HEK293T (cell line): Measurements from ENCODE around the gene SLC1A4.
"Not testable (repeated sequence)": the region's sequence is repeated elsewhere in the genome, so short reads cannot be mapped to it uniquely, and the experiment has no call there.

Experiments
- CTCF ChIA-PET: fragments of 350-600 bp; formaldehyde crosslinking; extraction: SDS; loops from one replicate; lab custom pipeline; 2021; ENCODE audit warnings: antibody characterized with exemption, inconsistent platforms; lab: Yijun Ruan, JAX
- POLR2A ChIA-PET: fragments of 350-600 bp; formaldehyde crosslinking; extraction: SDS; loops from one replicate; lab custom pipeline; 2020; ENCODE audit warnings: antibody characterized with exemption, inconsistent platforms; lab: Yijun Ruan, JAX
- DNase-seq: peaks from one replicate; pipeline ENCODE4 v3.0.0; 2012; ENCODE audit warnings: mixed read lengths; ENCODE audit errors: extremely low spot score
- ARNT ChIP-seq: fragments of 450-650 bp; IDR thresholded peaks from 2 replicates; pipeline ENCODE4 v1.6.1; 2017; ENCODE audit warnings: mild to moderate bottlenecking
- BHLHE40 ChIP-seq: fragments of 450-650 bp; IDR thresholded peaks from 2 replicates; pipeline ENCODE4 v1.6.1; 2016; ENCODE audit warnings: mild to moderate bottlenecking, moderate library complexity, borderline replicate concordance
- CTBP1 ChIP-seq: fragments of 450-650 bp; IDR thresholded peaks from 2 replicates; pipeline ENCODE4 v1.6.1; 2016; ENCODE audit warnings: borderline replicate concordance
- ELF4 ChIP-seq: fragments of 450-650 bp; IDR thresholded peaks from 2 replicates; pipeline ENCODE4 v1.6.1; 2017; ENCODE audit warnings: antibody characterized with exemption
- FOXA1 ChIP-seq: fragments of 450-650 bp; IDR thresholded peaks from 2 replicates; pipeline ENCODE4 v1.6.1; 2016; ENCODE audit warnings: mild to moderate bottlenecking
- FOXK2 ChIP-seq: fragments of 450-650 bp; IDR thresholded peaks from 2 replicates; pipeline ENCODE4 v1.6.1; 2016; ENCODE audit warnings: mild to moderate bottlenecking
- FOXM1 ChIP-seq: fragments of 450-650 bp; IDR thresholded peaks from 2 replicates; pipeline ENCODE4 v1.6.1; 2017; ENCODE audit warnings: mild to moderate bottlenecking, borderline replicate concordance
- HDGF ChIP-seq: fragments of 450-650 bp; IDR thresholded peaks from 2 replicates; pipeline ENCODE4 v1.6.1; 2017; ENCODE audit warnings: antibody characterized with exemption, borderline replicate concordance
- L3MBTL2 ChIP-seq: fragments of 450-650 bp; conservative IDR thresholded peaks from 2 replicates; pipeline ENCODE4 v1.6.1; 2016; ENCODE audit warnings: mild to moderate bottlenecking
- LEF1 ChIP-seq: fragments of 450-650 bp; IDR thresholded peaks from 2 replicates; pipeline ENCODE4 v1.6.1; 2017; ENCODE audit warnings: mild to moderate bottlenecking, borderline replicate concordance
- NFRKB ChIP-seq: fragments of 450-650 bp; IDR thresholded peaks from 2 replicates; pipeline ENCODE4 v1.6.1; 2016; ENCODE audit warnings: mild to moderate bottlenecking, moderate library complexity
- SP1 ChIP-seq: fragments of 450-650 bp; IDR thresholded peaks from 2 replicates; pipeline ENCODE4 v1.6.1; 2017
- SUZ12 ChIP-seq: fragments of 450-650 bp; IDR thresholded peaks from 2 replicates; pipeline ENCODE4 v1.6.1; 2016; ENCODE audit warnings: mild to moderate bottlenecking
- TARDBP ChIP-seq: fragments of 450-650 bp; IDR thresholded peaks from 2 replicates; pipeline ENCODE4 v1.6.1; 2016
- ZNF384 ChIP-seq: fragments of 450-650 bp; IDR thresholded peaks from 2 replicates; pipeline ENCODE4 v1.6.1; 2016
- TF ChIP-seq, protein P1 (sequence below): fragments of 450-650 bp; IDR thresholded peaks from 2 replicates; pipeline ENCODE4 v1.6.1; 2016

SLC1A4 gene

DNA sequence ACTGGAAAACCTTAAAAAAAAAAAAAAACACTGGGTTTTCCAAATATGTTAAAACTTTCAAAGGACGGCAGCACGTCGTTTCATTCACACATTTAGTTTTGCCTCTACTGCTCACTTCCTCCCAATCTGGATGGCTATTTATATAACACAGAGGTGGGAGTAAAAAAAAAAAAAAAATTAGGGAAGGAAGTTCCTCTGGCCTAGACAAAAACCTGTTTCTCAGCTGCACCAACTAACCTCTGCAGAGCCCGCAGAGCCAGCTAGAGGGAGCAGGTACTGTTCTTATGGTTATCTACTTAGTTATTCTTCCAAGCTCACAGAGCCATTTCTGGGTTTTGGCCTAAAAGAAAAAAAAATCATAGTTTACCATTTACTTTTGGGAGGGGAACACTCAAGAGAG, 28.1 kb downstream of the SLC1A4 start:
- CTCF ChIA-PET, result no interaction called here
- TF ChIP-seq FOXK2 (no peak), BHLHE40 (no peak), FOXM1 (no peak), NFRKB (no peak), ARNT (no peak), LEF1 (no peak), SP1 (no peak), HDGF (no peak), CTBP1 (no peak), SUZ12 (no peak), ELF4 (no peak), L3MBTL2 (no peak), TARDBP (no peak), FOXA1 (no peak), ZNF384 (no peak)
- TF ChIP-seq, protein P1, sequence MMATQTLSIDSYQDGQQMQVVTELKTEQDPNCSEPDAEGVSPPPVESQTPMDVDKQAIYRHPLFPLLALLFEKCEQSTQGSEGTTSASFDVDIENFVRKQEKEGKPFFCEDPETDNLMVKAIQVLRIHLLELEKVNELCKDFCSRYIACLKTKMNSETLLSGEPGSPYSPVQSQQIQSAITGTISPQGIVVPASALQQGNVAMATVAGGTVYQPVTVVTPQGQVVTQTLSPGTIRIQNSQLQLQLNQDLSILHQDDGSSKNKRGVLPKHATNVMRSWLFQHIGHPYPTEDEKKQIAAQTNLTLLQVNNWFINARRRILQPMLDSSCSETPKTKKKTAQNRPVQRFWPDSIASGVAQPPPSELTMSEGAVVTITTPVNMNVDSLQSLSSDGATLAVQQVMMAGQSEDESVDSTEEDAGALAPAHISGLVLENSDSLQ, result no peak
- POLR2A ChIA-PET, result no interaction called here
- no peak for DNase-seq

DNA sequence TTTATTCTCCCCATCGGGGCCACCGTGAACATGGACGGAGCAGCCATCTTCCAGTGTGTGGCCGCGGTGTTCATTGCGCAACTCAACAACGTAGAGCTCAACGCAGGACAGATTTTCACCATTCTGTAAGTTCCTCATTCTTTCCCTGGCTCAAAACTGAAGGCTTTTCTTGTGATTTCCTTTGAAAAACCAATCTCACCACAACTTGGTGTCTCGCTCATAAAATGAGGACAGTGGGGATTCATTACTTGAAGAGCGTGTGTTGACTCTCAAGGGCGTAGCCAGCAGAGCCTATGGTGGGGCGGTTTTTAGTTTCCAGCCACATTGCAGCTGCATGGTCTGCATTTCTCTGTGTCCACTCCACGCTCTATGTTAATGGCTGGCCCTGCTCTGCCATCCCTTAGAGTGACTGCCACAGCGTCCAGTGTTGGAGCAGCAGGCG, 29.0 kb downstream of the SLC1A4 start:
- DNase-seq, result no peak
- ChIA-PET POLR2A (interaction anchor here (0.9 kb wide), 1 partner anchor 28 kb away, joined by 4 read pairs; the partner anchor contains the start of gene SLC1A4), CTCF (no interaction called here)
- TF ChIP-seq LEF1, result no peak
- no peak for TF ChIP-seq HDGF
- no peak for TF ChIP-seq SUZ12
- TF ChIP-seq CTBP1, result no peak
- TF ChIP-seq, protein P1, result no peak
- no peak for TF ChIP-seq NFRKB
- no peak for TF ChIP-seq FOXM1
- TF ChIP-seq ZNF384, result no peak
- TF ChIP-seq ELF4, result no peak
- no peak for TF ChIP-seq FOXA1
- no peak for TF ChIP-seq BHLHE40
- no peak for TF ChIP-seq ARNT
- TF ChIP-seq TARDBP, result no peak
- TF ChIP-seq SP1, result no peak
- TF ChIP-seq L3MBTL2, result no peak

DNA sequence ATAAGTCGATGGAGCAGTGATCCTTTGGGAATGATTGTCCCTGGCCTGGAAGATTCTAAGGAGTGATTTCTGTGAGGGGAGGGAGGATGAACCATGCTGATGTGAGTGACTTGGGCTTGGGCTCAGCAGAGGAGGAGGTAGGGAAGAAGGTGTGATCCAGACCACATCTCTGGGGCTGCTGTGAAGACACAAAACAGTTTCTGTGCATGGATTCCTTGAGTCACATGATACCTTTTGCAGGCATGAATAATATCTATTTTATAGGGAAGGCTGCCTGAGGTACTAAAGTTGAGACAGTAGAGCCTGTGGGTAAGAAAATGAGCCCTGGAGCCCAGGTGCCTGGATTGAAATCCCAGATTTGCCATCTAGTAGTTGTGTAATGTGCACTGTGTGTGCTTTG, 29.8 kb downstream of the SLC1A4 start:
- ChIA-PET CTCF (no interaction called here), POLR2A (interaction anchor here (0.9 kb wide), 1 partner anchor 29 kb away, joined by 4 read pairs; the partner anchor contains the start of gene SLC1A4)
- no peak for DNase-seq
- no peak for TF ChIP-seq FOXM1
- no peak for TF ChIP-seq HDGF
- no peak for TF ChIP-seq SUZ12
- no peak for TF ChIP-seq SP1
- TF ChIP-seq, protein P1, result no peak
- no peak for TF ChIP-seq L3MBTL2
- no peak for TF ChIP-seq ARNT
- no peak for TF ChIP-seq CTBP1
- no peak for TF ChIP-seq ZNF384
- no peak for TF ChIP-seq ELF4

DNA sequence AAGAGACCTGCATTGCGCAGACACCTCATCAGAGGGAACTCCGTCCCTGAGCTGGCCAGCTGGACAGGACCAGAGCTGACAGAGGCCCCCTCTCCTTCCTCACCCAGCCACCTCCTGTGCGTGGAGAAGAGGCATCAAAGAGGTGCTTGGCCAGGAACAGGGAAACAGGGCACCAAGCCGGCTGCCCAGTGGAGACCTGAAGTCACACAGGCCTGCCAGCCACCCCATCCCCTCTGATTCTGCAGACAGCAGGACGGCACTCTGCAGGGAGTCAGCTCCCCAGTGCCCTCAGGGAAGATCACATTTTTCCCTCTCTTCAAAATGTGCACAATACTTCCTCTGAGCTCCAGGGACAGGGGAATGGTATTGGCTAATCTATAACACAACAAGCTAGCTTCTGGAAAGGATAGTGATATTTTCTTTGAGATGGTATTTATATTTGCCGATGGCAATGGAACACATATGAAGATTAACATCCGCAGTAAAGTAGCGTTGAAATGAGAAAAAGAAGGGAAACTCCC, 30.5 kb downstream of the SLC1A4 start:
- ChIA-PET CTCF (no interaction called here), POLR2A (no interaction called here)
- TF ChIP-seq LEF1, result no peak
- TF ChIP-seq ZNF384, result no peak
- TF ChIP-seq NFRKB, result no peak
- TF ChIP-seq FOXA1, result no peak
- no peak for TF ChIP-seq ARNT
- TF ChIP-seq SUZ12, result no peak
- no peak for TF ChIP-seq HDGF
- TF ChIP-seq FOXK2, result no peak
- TF ChIP-seq, protein P1, result no peak
- no peak for TF ChIP-seq FOXM1
- no peak for TF ChIP-seq L3MBTL2
- TF ChIP-seq ELF4, result no peak
- no peak for TF ChIP-seq TARDBP
- TF ChIP-seq SP1, result no peak
- no peak for TF ChIP-seq BHLHE40
- TF ChIP-seq CTBP1, result no peak

DNA sequence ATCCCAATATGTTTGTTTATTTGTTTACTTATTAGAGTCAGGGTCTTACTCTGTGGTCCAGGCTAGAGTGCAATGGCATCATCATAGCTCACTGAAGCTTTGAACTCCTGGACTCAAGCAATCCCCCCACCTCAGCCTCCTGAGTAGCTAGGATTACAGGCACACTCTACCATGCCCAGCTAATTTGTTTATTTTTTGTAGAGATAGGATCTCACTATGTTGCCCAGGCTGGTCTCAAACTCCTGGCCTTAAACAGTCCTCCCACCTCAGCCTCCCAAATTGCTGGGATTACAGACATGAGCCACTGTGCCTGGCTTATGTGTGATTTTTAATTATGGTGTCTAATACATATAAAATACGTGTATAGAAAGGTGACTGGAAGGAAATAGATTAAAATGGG, 31.1 kb downstream of the SLC1A4 start:
- DNase-seq, CTCF ChIA-PET, POLR2A ChIA-PET: not testable (repeated sequence)

More for the DNA sequence above, 30.5 kb downstream of the SLC1A4 start:
- no peak for DNase-seq

DNA sequence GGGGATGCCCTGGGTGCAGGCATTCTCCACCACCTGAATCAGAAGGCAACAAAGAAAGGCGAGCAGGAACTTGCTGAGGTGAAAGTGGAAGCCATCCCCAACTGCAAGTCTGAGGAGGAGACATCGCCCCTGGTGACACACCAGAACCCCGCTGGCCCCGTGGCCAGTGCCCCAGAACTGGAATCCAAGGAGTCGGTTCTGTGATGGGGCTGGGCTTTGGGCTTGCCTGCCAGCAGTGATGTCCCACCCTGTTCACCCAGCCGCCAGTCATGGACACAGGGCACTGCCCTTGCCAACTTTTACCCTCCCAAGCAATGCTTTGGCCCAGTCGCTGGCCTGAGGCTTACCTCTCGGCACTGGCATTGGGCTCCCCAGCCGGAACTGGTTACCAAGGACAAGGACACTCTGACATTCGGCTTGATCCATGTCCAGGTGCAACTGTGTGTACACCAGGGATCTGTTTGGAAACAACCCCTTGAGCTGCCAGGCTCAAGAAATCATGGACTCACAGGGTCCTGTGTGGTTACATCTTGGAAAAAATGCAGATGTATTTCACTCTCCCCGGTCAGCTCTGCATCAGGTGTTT, 31.8 kb downstream of the SLC1A4 start:
- TF ChIP-seq TARDBP (no peak), SP1 (no peak), FOXM1 (no peak), BHLHE40 (no peak), LEF1 (no peak), L3MBTL2 (no peak), NFRKB (no peak), ARNT (no peak), FOXA1 (no peak), SUZ12 (no peak)
- TF ChIP-seq, protein P1, result no peak
- ChIA-PET POLR2A (no interaction called here), CTCF (no interaction called here)
- no peak for DNase-seq
